ENCODE measurements around the gene SSH3.

Gene SSH3

GRCh38 chr11:67291481-67292381 is 11.6 kb upstream of the SSH3 start:
- DNase-seq (ENCODE audit: low read depth, low spot score) = no peak

GRCh38 chr11:67292671-67293070 is 10.7 kb upstream of the SSH3 start:
- DNase-seq (ENCODE audit: low read depth, low spot score) = no peak

- no peak for DNase-seq (ENCODE audit: low read depth, low spot score)
These were observed 10.2 kb upstream of the SSH3 start for GRCh38 chr11:67293090-67293489.

- no peak for DNase-seq (ENCODE audit: low read depth, low spot score)
These were observed 7.5 kb upstream of the SSH3 start for GRCh38 chr11:67295846-67296245.

GRCh38 chr11:67298786-67299185 is 4.5 kb upstream of the SSH3 start:
- DNase-seq (ENCODE audit: low read depth, low spot score) = no peak

GRCh38 chr11:67299471-67300191 is 3.7 kb upstream of the SSH3 start:
- no peak for DNase-seq (ENCODE audit: low read depth, low spot score)

- no peak for DNase-seq (ENCODE audit: low read depth, low spot score)
These were observed 3.0 kb upstream of the SSH3 start for GRCh38 chr11:67300256-67300755.

GRCh38 chr11:67300756-67301312 is 2.5 kb upstream of the SSH3 start:
- no peak for DNase-seq (ENCODE audit: low read depth, low spot score)

- no peak for DNase-seq (ENCODE audit: low read depth, low spot score)
These were observed 1.9 kb upstream of the SSH3 start for GRCh38 chr11:67301313-67301921.

- DNase-seq (ENCODE audit: low read depth, low spot score) = no peak
These were observed 1.3 kb upstream of the SSH3 start for GRCh38 chr11:67301951-67302516.

- DNase-seq (ENCODE audit: low read depth, low spot score) = no peak
These were observed 679 bp upstream of the SSH3 start for GRCh38 chr11:67302571-67303131.

GRCh38 chr11:67303835-67304411 is 593 bp downstream of the SSH3 start:
- DNase-seq (ENCODE audit: low read depth, low spot score) = no peak

- no peak for DNase-seq (ENCODE audit: low read depth, low spot score)
These were observed 1.3 kb downstream of the SSH3 start for GRCh38 chr11:67304511-67305113.

- DNase-seq (ENCODE audit: low read depth, low spot score) = no peak
These were observed 3.6 kb downstream of the SSH3 start for GRCh38 chr11:67306769-67307544.

- no peak for DNase-seq (ENCODE audit: low read depth, low spot score)
These were observed 4.2 kb downstream of the SSH3 start for GRCh38 chr11:67307545-67308001.

- DNase-seq (ENCODE audit: low read depth, low spot score) = no peak
These were observed 4.9 kb downstream of the SSH3 start for GRCh38 chr11:67308031-67308866.

GRCh38 chr11:67309166-67309565 is 5.8 kb downstream of the SSH3 start:
- DNase-seq (ENCODE audit: low read depth, low spot score) = no peak

- no peak for DNase-seq (ENCODE audit: low read depth, low spot score)
These were observed 6.3 kb downstream of the SSH3 start for GRCh38 chr11:67309661-67310061.

All from activated CD4-positive, CD25-positive, alpha-beta regulatory T cell treated with anti-CD3 and anti-CD28 coated beads, Interleukin-2, amount 50 U/mL, for 16 hours (primary cell).